ENCODE data around the gene CTNNA2.

DNA sequence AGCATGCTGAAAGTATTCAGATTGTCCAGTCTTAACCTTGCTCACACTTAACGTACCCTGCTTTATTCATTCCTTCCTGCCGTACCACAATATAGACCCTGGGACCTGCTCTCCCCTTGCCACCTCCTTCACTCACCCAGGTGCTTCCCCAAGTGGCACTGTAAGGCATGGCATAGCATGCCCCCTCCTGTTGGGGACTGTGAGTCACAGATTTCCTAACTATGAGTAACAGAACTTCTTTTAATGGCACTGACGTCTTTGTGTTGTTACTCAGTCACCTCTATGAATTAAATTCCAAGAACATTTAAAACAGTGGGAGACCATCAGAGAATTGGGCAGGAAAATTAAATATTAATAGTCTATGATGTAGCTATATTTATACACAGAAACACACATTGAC lies 117.2 kb downstream of the CTNNA2 start:
- no peak for TF ChIP-seq BCL11A (IDR thresholded peaks at IDR 0.05; ENCODE audit: low read depth in 2 of 2, low read length in 2 of 2)
- TF ChIP-seq, protein P1, sequence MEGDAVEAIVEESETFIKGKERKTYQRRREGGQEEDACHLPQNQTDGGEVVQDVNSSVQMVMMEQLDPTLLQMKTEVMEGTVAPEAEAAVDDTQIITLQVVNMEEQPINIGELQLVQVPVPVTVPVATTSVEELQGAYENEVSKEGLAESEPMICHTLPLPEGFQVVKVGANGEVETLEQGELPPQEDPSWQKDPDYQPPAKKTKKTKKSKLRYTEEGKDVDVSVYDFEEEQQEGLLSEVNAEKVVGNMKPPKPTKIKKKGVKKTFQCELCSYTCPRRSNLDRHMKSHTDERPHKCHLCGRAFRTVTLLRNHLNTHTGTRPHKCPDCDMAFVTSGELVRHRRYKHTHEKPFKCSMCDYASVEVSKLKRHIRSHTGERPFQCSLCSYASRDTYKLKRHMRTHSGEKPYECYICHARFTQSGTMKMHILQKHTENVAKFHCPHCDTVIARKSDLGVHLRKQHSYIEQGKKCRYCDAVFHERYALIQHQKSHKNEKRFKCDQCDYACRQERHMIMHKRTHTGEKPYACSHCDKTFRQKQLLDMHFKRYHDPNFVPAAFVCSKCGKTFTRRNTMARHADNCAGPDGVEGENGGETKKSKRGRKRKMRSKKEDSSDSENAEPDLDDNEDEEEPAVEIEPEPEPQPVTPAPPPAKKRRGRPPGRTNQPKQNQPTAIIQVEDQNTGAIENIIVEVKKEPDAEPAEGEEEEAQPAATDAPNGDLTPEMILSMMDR (IDR thresholded peaks at IDR 0.05; ENCODE audit: control extremely low read depth in 1 of 3, insufficient read depth in 1 of 3, low read depth in 1 of 3, low read length in 3 of 3): peak; percentile 46 to 53 (median 48)
- no peak for TF ChIP-seq GTF2F1 (IDR thresholded peaks at IDR 0.05; ENCODE audit: borderline replicate concordance, low read depth, low read length)
- no peak for TF ChIP-seq CREB1 (IDR thresholded peaks at IDR 0.05)
- no peak for TF ChIP-seq POLR2AphosphoS5 (IDR thresholded peaks at IDR 0.05; ENCODE audit: low read depth, low read length)
- no peak for TF ChIP-seq BRCA1 (IDR thresholded peaks at IDR 0.05; ENCODE audit: low read depth, low read length)
- no peak for TF ChIP-seq POLR2A (IDR thresholded peaks at IDR 0.05; ENCODE audit: control extremely low read depth in 1 of 2, low read depth in 2 of 2, low read length in 2 of 2)
- TF ChIP-seq MAX (IDR thresholded peaks at IDR 0.05): no peak
- TF ChIP-seq ASH2L (IDR thresholded peaks at IDR 0.05; ENCODE audit: low read length): no peak
- no peak for TF ChIP-seq CHD2 (IDR thresholded peaks at IDR 0.05; ENCODE audit: low read length)
- TF ChIP-seq CEBPB (IDR thresholded peaks at IDR 0.05; ENCODE audit: low read depth, low read length): no peak
- no peak for TF ChIP-seq CBX8 (IDR thresholded peaks at IDR 0.05; ENCODE audit: borderline replicate concordance, low read depth, low read length)

Measured in H1 (cell line).